SK-N-SH (cell line): ENCODE results near the gene ELP4.

Source experiments
- EP300 ChIP-seq, 2 experiments: IDR thresholded peaks; 2 replicates each; pipeline versions ENCODE4 v1.4.0 to v1.6.1; 2012; ENCODE audit warnings: borderline replicate concordance in 1 of 2, low read depth in 1 of 2, low read length in 1 of 2
- EZH2phosphoT487 ChIP-seq: fragments of 200-600 bp; sonication (generic); IDR thresholded peaks from 2 replicates; pipeline ENCODE4 v1.6.1; 2017; ENCODE audit warnings: low read depth, mixed run types, mild to moderate bottlenecking, antibody characterized with exemption, moderate library complexity, borderline replicate concordance
- FOXJ3 ChIP-seq: sonication (generic); formaldehyde crosslinking; IDR thresholded peaks from 2 replicates; pipeline ENCODE4 v1.5.1; 2020; ENCODE audit warnings: mild to moderate bottlenecking, missing genetic modification reagents
- MXI1 ChIP-seq: IDR thresholded peaks from 2 replicates; pipeline ENCODE4 v1.6.1; 2012; ENCODE audit warnings: mild to moderate bottlenecking, low read depth, low read length, improper control_type of control experiment
- RAD21 ChIP-seq: IDR thresholded peaks from 2 replicates; pipeline ENCODE4 v1.6.1; 2012; ENCODE audit warnings: mild to moderate bottlenecking, low read length
- RFX5 ChIP-seq: IDR thresholded peaks from 2 replicates; pipeline ENCODE4 v1.6.1; 2012; ENCODE audit warnings: mild to moderate bottlenecking, improper control_type of control experiment, low read length
- SMC3 ChIP-seq: IDR thresholded peaks from 2 replicates; pipeline ENCODE4 v1.6.1; 2012; ENCODE audit warnings: low read depth, low read length, improper control_type of control experiment
- TAF1 ChIP-seq: IDR thresholded peaks from 2 replicates; pipeline ENCODE4 v1.6.1; 2012; ENCODE audit warnings: low read depth, mild to moderate bottlenecking, low read length, moderate library complexity, borderline replicate concordance
- TF ChIP-seq, protein P1 (sequence below): fragments of 200-600 bp; sonication (generic); IDR thresholded peaks from 2 replicates; pipeline ENCODE4 v1.6.1; 2017; ENCODE audit warnings: antibody characterized with exemption, mild to moderate bottlenecking, moderate library complexity
- TF ChIP-seq, protein P2 (sequence below): IDR thresholded peaks from 2 replicates; pipeline ENCODE4 v1.6.1; 2012; ENCODE audit warnings: mild to moderate bottlenecking, low read depth, low read length, moderate library complexity
- TF ChIP-seq, protein P3 (sequence below): IDR thresholded peaks from 2 replicates; pipeline ENCODE4 v1.4.0; 2012; ENCODE audit warnings: low read depth

DNA sequence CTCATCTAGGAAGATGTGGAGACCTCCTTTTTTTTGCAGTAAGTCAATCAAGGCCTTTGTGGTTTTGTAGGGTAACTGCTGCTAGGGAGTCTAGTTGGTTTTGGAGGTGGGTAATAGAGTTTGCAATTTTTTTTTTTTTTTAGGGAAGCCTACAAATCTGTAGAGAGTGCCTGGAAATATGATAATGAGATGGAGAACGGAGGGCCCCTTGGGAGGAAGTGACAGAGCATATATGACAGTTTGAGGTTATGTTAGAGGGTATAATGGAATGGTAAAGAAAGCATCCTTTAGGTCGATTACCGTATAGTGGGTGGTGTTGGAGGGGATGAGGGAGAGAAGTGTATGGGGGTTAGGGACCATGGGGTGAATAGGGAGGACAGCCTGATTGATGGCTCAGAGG is 98.3 kb downstream of the ELP4 start:
- TF ChIP-seq, protein P1, sequence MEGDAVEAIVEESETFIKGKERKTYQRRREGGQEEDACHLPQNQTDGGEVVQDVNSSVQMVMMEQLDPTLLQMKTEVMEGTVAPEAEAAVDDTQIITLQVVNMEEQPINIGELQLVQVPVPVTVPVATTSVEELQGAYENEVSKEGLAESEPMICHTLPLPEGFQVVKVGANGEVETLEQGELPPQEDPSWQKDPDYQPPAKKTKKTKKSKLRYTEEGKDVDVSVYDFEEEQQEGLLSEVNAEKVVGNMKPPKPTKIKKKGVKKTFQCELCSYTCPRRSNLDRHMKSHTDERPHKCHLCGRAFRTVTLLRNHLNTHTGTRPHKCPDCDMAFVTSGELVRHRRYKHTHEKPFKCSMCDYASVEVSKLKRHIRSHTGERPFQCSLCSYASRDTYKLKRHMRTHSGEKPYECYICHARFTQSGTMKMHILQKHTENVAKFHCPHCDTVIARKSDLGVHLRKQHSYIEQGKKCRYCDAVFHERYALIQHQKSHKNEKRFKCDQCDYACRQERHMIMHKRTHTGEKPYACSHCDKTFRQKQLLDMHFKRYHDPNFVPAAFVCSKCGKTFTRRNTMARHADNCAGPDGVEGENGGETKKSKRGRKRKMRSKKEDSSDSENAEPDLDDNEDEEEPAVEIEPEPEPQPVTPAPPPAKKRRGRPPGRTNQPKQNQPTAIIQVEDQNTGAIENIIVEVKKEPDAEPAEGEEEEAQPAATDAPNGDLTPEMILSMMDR, result no peak
- TF ChIP-seq FOXJ3 (CRISPR knock-in tag), result no peak
- no peak for TF ChIP-seq EP300 (IDR thresholded peaks at IDR 0.05; ENCODE audit: borderline replicate concordance in 1 of 2, low read depth in 1 of 2, low read length in 1 of 2)
- no peak for TF ChIP-seq MXI1
- TF ChIP-seq RAD21, result no peak
- no peak for TF ChIP-seq SMC3
- TF ChIP-seq, protein P2, sequence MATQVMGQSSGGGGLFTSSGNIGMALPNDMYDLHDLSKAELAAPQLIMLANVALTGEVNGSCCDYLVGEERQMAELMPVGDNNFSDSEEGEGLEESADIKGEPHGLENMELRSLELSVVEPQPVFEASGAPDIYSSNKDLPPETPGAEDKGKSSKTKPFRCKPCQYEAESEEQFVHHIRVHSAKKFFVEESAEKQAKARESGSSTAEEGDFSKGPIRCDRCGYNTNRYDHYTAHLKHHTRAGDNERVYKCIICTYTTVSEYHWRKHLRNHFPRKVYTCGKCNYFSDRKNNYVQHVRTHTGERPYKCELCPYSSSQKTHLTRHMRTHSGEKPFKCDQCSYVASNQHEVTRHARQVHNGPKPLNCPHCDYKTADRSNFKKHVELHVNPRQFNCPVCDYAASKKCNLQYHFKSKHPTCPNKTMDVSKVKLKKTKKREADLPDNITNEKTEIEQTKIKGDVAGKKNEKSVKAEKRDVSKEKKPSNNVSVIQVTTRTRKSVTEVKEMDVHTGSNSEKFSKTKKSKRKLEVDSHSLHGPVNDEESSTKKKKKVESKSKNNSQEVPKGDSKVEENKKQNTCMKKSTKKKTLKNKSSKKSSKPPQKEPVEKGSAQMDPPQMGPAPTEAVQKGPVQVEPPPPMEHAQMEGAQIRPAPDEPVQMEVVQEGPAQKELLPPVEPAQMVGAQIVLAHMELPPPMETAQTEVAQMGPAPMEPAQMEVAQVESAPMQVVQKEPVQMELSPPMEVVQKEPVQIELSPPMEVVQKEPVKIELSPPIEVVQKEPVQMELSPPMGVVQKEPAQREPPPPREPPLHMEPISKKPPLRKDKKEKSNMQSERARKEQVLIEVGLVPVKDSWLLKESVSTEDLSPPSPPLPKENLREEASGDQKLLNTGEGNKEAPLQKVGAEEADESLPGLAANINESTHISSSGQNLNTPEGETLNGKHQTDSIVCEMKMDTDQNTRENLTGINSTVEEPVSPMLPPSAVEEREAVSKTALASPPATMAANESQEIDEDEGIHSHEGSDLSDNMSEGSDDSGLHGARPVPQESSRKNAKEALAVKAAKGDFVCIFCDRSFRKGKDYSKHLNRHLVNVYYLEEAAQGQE, result no peak
- TF ChIP-seq, protein P3, sequence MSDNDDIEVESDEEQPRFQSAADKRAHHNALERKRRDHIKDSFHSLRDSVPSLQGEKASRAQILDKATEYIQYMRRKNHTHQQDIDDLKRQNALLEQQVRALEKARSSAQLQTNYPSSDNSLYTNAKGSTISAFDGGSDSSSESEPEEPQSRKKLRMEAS, result no peak
- no peak for TF ChIP-seq RFX5
- TF ChIP-seq TAF1, result no peak
- no peak for TF ChIP-seq EZH2phosphoT487
